ENCODE results near the gene EPSTI1.
A peak's percentile ranks its signal among the peaks of the same experiment; 100 is the strongest.

EPSTI1 gene

GRCh38 chr13:42847891-42848663 lies 144.0 kb downstream of the EPSTI1 start:
- H3K9me3 ChIP-seq (ENCODE audit: insufficient read depth, low read length, severe bottlenecking) = no peaks in the 10 kb centered on the region
- H3K36me3 ChIP-seq (ENCODE audit: insufficient read depth, low read length) = no peaks in the 10 kb centered on the region
- no peak overlapping the region for H2AFZ ChIP-seq (ENCODE audit: low read depth, low read length)
- H3K4me1 ChIP-seq (ENCODE audit: insufficient read depth, low read length) = no peaks in the 10 kb centered on the region
- DNase-seq = no peak
- H3K4me2 ChIP-seq (ENCODE audit: insufficient read depth, low read length) = no peak overlapping the region
- no peak overlapping the region for H3K4me3 ChIP-seq (ENCODE audit: low read depth in 1 of 2, low read length in 2 of 2)
- no peaks in the 10 kb centered on the region for H4K20me1 ChIP-seq (ENCODE audit: insufficient read depth, low read length)
- no peak overlapping the region for H3K9ac ChIP-seq (ENCODE audit: low read depth, low read length)
- no peak for ATAC-seq (ENCODE audit: insufficient read depth, low read depth)
- H3K27ac ChIP-seq (ENCODE audit: low read length) = no peak overlapping the region
- TF ChIP-seq CTCF (IDR thresholded peaks at IDR 0.05; ENCODE audit: borderline replicate concordance, extremely low read depth, low read length, poor library complexity, severe bottlenecking) = no peak
- no peak for TF ChIP-seq EZH2 (IDR thresholded peaks at IDR 0.05; ENCODE audit: borderline replicate concordance, low read depth, low read length, severe bottlenecking)
- peaks cover 9% of the 10 kb centered on the region for H3K27me3 ChIP-seq (ENCODE audit: insufficient read depth, low read length, poor library complexity)
- no peaks in the 10 kb centered on the region for H3K79me2 ChIP-seq (ENCODE audit: insufficient read depth, low read length)

GRCh38 chr13:42836930-42837690 lies 154.9 kb downstream of the EPSTI1 start:
- H3K36me3 ChIP-seq (ENCODE audit: insufficient read depth, low read length) = no peaks in the 10 kb centered on the region
- H3K4me2 ChIP-seq (ENCODE audit: insufficient read depth, low read length) = no peak overlapping the region
- H3K79me2 ChIP-seq (ENCODE audit: insufficient read depth, low read length) = no peaks in the 10 kb centered on the region
- DNase-seq (no peak), ATAC-seq (ENCODE audit: insufficient read depth, low read depth) (no peak)
- no peaks in the 10 kb centered on the region for H3K9me3 ChIP-seq (ENCODE audit: insufficient read depth, low read length, severe bottlenecking)
- no peak overlapping the region for H3K9ac ChIP-seq (ENCODE audit: low read depth, low read length)
- no peak overlapping the region for H3K27ac ChIP-seq (ENCODE audit: low read length)
- no peaks in the 10 kb centered on the region for H3K27me3 ChIP-seq (ENCODE audit: insufficient read depth, low read length, poor library complexity)
- no peak overlapping the region for H2AFZ ChIP-seq (ENCODE audit: low read depth, low read length)
- TF ChIP-seq CTCF (IDR thresholded peaks at IDR 0.05; ENCODE audit: borderline replicate concordance, extremely low read depth, low read length, poor library complexity, severe bottlenecking) = peak; percentile 29
- TF ChIP-seq EZH2 (IDR thresholded peaks at IDR 0.05; ENCODE audit: borderline replicate concordance, low read depth, low read length, severe bottlenecking) = no peak
- H4K20me1 ChIP-seq (ENCODE audit: insufficient read depth, low read length) = no peaks in the 10 kb centered on the region
- H3K4me1 ChIP-seq (ENCODE audit: insufficient read depth, low read length) = no peaks in the 10 kb centered on the region
- no peak overlapping the region for H3K4me3 ChIP-seq (ENCODE audit: low read depth in 1 of 2, low read length in 2 of 2)
